ENCODE data around the gene TTC34. TPM values are rescaled to one million over a fixed set of nuclear protein-coding genes. Genes with fewer than 3 reads are reported as not detected.

The TTC34 gene
- total RNA-seq, 2 donors from 2014 or later, result 0.27 to 0.44 TPM

- H3K27me3 ChIP-seq, result no peaks in the 10 kb centered on the region
- no peaks in the 10 kb centered on the region for H3K9me3 ChIP-seq
- no peak overlapping the region for H3K4me3 ChIP-seq
- intact Hi-C loops (cut with DNase I), result no loop called here
- DNase-seq, result no peak
- H3K9ac ChIP-seq (ENCODE audit: low read depth in 2 of 2, low read length in 2 of 2), result no peak overlapping the region
- H3K36me3 ChIP-seq, result no peaks in the 10 kb centered on the region
- H3K4me1 ChIP-seq, result no peaks in the 10 kb centered on the region
- no peak for TF ChIP-seq CTCF (IDR thresholded peaks at IDR 0.05)
- no peak overlapping the region for H3K27ac ChIP-seq
Observed at GRCh38 chr1:2830761-2831425, 29.4 kb upstream of the TTC34 start.

DNA sequence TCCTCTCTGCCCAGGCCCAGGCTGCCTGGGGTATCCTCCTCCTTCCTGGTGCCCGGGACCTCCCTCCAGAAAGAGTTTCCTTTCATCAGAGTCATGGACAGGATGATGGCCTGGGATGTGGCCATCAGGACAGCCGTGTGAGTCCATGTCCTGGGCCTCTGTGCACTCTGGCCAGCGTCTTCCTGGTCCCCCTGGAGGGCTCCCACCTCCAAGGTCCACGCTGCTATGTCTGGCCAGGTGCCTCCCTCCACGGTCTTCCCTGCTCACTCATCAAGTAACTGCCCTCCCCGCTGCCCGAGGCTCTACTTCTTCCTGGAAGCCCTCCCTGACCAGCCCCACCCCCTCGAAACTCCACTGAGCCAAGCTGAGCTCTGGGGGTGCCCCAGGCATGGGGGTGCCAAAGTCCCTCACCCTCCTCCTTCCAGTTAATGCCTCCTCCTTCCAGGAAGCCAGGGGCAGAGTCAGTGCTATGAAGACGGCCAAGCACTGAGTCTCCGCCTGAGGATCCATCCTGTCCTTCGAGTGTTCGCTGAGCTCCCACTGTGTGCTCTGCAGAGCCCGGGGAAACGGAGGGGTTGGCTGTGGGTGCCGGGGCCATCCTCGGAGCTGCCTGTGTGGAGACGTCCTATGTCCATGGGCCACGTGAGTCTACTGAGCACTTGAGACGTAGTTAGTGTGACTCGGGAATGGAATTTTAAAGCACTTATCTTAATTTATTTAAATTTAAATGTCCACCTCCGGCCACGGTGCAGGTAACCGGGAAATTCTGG lies 28.5 kb upstream of the TTC34 start:
- no peaks in the 10 kb centered on the region for H3K27me3 ChIP-seq
- H3K36me3 ChIP-seq, result no peaks in the 10 kb centered on the region
- H3K9ac ChIP-seq (ENCODE audit: low read depth in 2 of 2, low read length in 2 of 2), result no peak overlapping the region
- no peak for DNase-seq
- H3K4me1 ChIP-seq, result no peaks in the 10 kb centered on the region
- no peaks in the 10 kb centered on the region for H3K9me3 ChIP-seq
- H3K4me3 ChIP-seq, result no peak overlapping the region
- intact Hi-C loops (cut with DNase I), result loop anchor here (10.0 kb wide), 1 partner anchor 595 kb away; no protein-coding TSS in a partner anchor
- no peak for TF ChIP-seq CTCF (IDR thresholded peaks at IDR 0.05)
- no peak overlapping the region for H3K27ac ChIP-seq

DNA sequence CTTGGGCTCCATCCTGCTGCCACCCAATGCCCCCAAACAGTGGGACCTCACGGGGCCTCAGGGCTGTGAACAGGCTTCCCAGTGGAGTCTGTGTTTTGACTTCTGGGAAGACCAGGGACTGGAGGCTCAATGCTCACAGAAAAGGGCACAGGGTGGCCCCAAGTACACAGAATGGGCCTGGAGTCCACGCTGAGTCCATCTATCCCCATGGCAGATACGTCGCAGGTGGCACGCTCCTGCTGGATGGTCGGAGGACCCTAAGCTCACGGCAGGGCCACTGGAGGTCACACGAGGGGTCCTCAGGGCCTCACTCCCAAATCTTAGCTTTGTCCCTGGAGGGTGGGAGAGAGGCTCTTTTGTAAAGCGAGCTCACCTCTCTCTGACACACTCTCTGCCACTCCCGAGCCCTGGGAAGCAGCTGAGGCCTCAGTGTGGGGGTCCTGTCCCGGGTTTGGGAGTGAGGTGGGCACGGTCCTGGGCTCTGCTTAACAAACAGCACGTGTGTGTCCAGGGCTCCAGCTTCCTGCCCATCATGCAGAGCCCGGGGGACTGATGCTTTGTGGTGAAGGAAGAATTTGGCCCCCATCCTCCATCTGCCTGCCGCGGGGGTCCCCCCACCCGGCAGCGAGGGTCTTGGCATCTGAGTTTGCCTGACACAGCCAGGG lies 27.2 kb upstream of the TTC34 start:
- no peak overlapping the region for H3K9ac ChIP-seq (ENCODE audit: low read depth in 2 of 2, low read length in 2 of 2)
- no peak for TF ChIP-seq CTCF (IDR thresholded peaks at IDR 0.05)
- H3K4me3 ChIP-seq, result no peak overlapping the region
- no peak for DNase-seq
- H3K27me3 ChIP-seq, result no peaks in the 10 kb centered on the region
- no peaks in the 10 kb centered on the region for H3K4me1 ChIP-seq
- H3K9me3 ChIP-seq, result no peaks in the 10 kb centered on the region
- intact Hi-C loops (cut with DNase I), result loop anchor here (10.0 kb wide), 1 partner anchor 596 kb away; no protein-coding TSS in a partner anchor
- H3K36me3 ChIP-seq, result no peaks in the 10 kb centered on the region
- no peak overlapping the region for H3K27ac ChIP-seq

DNA sequence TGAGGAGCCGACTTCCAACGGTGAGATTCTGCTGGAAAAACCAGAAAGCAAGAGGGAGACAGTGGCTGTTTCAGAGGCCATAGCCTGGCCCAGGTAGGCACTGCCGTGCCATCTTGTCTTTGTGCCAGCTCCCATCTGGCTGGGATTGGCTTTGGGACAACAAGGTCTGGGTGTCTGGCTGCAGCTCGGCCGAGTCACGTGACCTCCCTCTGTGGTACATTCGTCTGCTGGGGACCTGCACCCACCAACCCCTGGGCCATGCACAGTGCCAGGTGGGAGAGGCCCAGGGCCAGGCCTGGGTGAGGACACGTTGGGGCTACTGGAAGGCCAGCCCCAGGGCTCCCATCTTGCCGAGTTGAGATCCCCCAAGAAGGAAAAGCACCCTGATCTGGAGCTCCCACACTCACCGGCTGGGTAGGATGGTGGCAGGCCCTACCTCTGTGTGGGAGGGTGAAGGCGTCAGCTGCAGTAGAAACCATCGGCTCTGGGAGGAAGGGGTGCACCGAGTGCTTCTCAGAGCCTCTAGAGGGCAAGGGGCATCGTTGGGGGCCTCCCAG lies 25.3 kb upstream of the TTC34 start:
- intact Hi-C loops (cut with DNase I), result loop anchor here (10.0 kb wide), 1 partner anchor 598 kb away; no protein-coding TSS in a partner anchor
- no peak for TF ChIP-seq CTCF (IDR thresholded peaks at IDR 0.05)
- Histone ChIP-seq H3K4me3 (no peak overlapping the region), H3K4me1 (no peaks in the 10 kb centered on the region), H3K9ac (ENCODE audit: low read depth in 2 of 2, low read length in 2 of 2) (no peak overlapping the region), H3K36me3 (no peaks in the 10 kb centered on the region), H3K27ac (no peak overlapping the region), H3K9me3 (no peaks in the 10 kb centered on the region), H3K27me3 (no peaks in the 10 kb centered on the region)
- no peak for DNase-seq

GRCh38 chr1:2826316-2826715 lies 24.8 kb upstream of the TTC34 start:
- Histone ChIP-seq H3K4me3 (no peak overlapping the region), H3K9ac (ENCODE audit: low read depth in 2 of 2, low read length in 2 of 2) (no peak overlapping the region), H3K36me3 (no peaks in the 10 kb centered on the region), H3K9me3 (no peaks in the 10 kb centered on the region), H3K27ac (no peak overlapping the region), H3K27me3 (no peaks in the 10 kb centered on the region), H3K4me1 (no peaks in the 10 kb centered on the region)
- DNase-seq, result no peak
- intact Hi-C loops (cut with DNase I), result loop anchor here (10.0 kb wide), 1 partner anchor 598 kb away; no protein-coding TSS in a partner anchor
- no peak for TF ChIP-seq CTCF (IDR thresholded peaks at IDR 0.05)

Measured in colonic mucosa (tissue), 4 donors.